Chondrocyte (in vitro differentiated cells): ENCODE results near the gene LENG1. TPM values are rescaled to one million over a fixed set of nuclear protein-coding genes. Genes with fewer than 3 reads are reported as not detected.
"Not testable (repeated sequence)": the region's sequence is repeated elsewhere in the genome, so short reads cannot be mapped to it uniquely, and the experiment has no call there.

Source experiments
- DNase-seq: peaks from one replicate; pipeline ENCODE4 v3.0.0; 2021; ENCODE audit warnings: mixed read lengths, low spot score
- H3K27ac Mint-ChIP-seq: one replicate; pipeline ENCODE4 v1.8.0; 2021; ENCODE audit warnings: mild to moderate bottlenecking, moderate library complexity, mixed read lengths; ENCODE audit not compliant: unreplicated experiment
- H3K27me3 Mint-ChIP-seq: 2 replicates; pipeline ENCODE4 v1.8.0; 2021; ENCODE audit warnings: low read depth, mixed read lengths
- H3K36me3 Mint-ChIP-seq: 2 replicates; pipeline ENCODE4 v1.8.0; 2021; ENCODE audit warnings: low read depth, mixed read lengths
- H3K4me1 Mint-ChIP-seq: 2 replicates; pipeline ENCODE4 v1.8.0; 2021; ENCODE audit warnings: low read depth, mild to moderate bottlenecking, mixed read lengths
- H3K4me3 Mint-ChIP-seq: one replicate; pipeline ENCODE4 v1.8.0; 2021; ENCODE audit warnings: mild to moderate bottlenecking, moderate library complexity, mixed read lengths; ENCODE audit not compliant: unreplicated experiment
- H3K9me3 Mint-ChIP-seq: 2 replicates; pipeline ENCODE4 v1.8.0; 2021; ENCODE audit warnings: low read depth, mixed read lengths
- total RNA-seq: library from RNA; stranded (reverse); gene quantifications from 3 replicates; pipeline ENCODE4 v1.2.1, GENCODE V29; 2021
- TF ChIP-seq, protein P1 (sequence below): fragments of 200-600 bp; sonication (generic); IDR thresholded peaks from 2 replicates; pipeline ENCODE4 v1.5.0; 2021; ENCODE audit warnings: antibody characterized with exemption, mild to moderate bottlenecking, moderate library complexity

LENG1 gene
- total RNA-seq, 1 donor from 2014 or later: 6.0 TPM

DNA sequence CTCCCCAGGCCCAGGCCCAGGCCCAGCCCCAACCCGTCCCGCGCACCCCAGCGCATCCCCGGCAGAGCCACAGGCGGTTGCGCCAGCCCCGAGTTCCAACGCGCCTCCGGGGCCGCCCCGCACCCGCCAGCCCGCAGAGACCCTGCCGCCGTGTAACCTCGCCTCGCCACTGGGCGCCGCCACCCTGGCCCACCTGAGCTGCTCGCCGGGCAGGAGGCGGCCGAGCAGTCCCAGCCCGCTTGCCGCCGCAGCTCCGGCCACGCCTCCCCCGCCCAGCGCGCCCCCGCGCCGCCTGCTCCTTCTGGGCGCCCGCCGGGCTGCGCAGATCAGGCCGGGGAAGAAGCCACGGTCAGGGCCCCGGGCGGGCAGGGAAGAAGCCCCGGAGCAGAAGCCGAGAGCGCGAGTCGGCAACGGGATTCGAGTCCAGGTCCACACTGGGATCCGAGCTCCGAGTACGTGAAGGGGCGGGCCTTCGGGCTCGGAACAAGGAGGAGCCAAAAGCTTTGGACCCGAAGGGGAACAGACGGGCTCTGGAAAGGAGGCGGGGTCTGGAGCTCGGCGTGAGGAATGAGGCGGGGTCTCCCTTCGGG is 29.7 kb upstream of the LENG1 start, which contains the start of gene MBOAT7:
Gene MBOAT7 (minus strand): TSS at position 436 of the 590 bp plus-strand sequence. CDS start 1,072 bp downstream, outside the sequence.
- peak; percentile 90 for DNase-seq
- Mint-ChIP-seq H3K4me3 (peak within 1 kb of the TSS; percentile 86), H3K4me1 (peaks cover 34% of the 10 kb centered on the region), H3K27me3 (no peaks in the 10 kb centered on the region), H3K9me3 (no peaks in the 10 kb centered on the region), H3K27ac (peak within 1 kb of the TSS; percentile 99), H3K36me3 (peaks cover 6% of the 10 kb centered on the region)
- TF ChIP-seq, protein P1, sequence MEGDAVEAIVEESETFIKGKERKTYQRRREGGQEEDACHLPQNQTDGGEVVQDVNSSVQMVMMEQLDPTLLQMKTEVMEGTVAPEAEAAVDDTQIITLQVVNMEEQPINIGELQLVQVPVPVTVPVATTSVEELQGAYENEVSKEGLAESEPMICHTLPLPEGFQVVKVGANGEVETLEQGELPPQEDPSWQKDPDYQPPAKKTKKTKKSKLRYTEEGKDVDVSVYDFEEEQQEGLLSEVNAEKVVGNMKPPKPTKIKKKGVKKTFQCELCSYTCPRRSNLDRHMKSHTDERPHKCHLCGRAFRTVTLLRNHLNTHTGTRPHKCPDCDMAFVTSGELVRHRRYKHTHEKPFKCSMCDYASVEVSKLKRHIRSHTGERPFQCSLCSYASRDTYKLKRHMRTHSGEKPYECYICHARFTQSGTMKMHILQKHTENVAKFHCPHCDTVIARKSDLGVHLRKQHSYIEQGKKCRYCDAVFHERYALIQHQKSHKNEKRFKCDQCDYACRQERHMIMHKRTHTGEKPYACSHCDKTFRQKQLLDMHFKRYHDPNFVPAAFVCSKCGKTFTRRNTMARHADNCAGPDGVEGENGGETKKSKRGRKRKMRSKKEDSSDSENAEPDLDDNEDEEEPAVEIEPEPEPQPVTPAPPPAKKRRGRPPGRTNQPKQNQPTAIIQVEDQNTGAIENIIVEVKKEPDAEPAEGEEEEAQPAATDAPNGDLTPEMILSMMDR: peak; percentile 57

DNA sequence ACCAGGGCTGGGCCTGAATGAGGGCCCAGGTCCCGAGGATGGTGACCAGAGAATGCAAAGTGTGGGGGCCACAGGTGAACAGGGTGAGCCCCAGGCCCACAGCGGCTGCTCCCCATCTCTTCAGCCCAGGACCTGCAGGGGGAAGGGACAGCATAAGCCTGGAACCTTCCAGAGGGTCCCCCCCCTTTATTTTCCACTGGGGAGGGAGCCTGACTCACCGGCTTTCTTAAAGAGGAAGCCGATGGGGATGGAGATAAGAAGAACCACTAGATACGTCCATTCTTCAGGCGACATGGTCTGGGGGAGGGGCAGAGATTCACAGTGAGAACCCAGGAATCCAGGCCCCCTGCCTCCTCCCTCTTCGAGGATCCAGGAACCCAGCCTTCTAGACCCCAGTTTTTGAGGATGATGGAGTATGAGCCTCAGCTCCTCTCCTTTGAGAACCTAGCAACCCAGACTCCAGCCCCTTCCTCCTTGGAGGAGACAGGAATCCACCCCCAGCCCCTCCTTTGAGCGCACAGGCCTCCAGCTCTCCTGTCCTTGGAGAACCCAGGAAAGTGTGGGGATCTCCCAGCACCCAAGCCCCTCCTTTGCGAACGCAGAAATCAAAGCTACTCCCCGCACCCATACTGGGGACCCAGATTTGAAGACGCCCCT is 28.8 kb upstream of the LENG1 start:
- Mint-ChIP-seq H3K27ac (peak overlapping the region; percentile 76), H3K9me3 (no peaks in the 10 kb centered on the region), H3K27me3 (no peaks in the 10 kb centered on the region), H3K4me1 (peaks cover 34% of the 10 kb centered on the region), H3K4me3 (peak overlapping the region; percentile 86), H3K36me3 (peaks cover 5% of the 10 kb centered on the region)
- TF ChIP-seq, protein P1: no peak
- no peak for DNase-seq

DNA sequence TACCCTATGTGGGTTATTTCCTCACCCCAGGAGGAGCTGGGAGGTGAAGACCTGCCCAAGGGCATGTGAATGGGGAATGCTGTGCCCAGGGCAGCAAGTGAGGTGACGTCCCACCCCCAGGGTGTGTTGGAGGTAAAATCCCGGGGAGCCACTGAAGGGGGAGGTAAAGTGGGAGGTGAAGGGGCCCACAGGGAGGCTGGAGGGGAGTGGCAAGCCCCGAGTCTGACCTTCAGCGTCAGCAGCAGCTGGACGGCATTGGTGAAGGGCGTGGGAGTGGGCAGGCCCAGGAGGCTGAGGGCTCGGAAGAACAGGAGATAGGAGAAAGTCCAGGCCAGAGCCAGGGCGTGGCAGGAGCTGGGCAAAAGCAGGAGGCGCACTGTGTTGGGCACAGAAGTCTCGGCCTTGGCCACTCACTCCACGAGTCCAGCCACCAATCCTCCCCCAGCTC is 27.4 kb upstream of the LENG1 start:
- no peak overlapping the region for H3K27ac Mint-ChIP-seq
- DNase-seq: peak; percentile 90
- no peaks in the 10 kb centered on the region for H3K9me3 Mint-ChIP-seq
- H3K4me1 Mint-ChIP-seq: peaks cover 23% of the 10 kb centered on the region
- H3K27me3 Mint-ChIP-seq: no peaks in the 10 kb centered on the region
- TF ChIP-seq, protein P1: no peak
- peaks cover 4% of the 10 kb centered on the region for H3K36me3 Mint-ChIP-seq
- no peak overlapping the region for H3K4me3 Mint-ChIP-seq

DNA sequence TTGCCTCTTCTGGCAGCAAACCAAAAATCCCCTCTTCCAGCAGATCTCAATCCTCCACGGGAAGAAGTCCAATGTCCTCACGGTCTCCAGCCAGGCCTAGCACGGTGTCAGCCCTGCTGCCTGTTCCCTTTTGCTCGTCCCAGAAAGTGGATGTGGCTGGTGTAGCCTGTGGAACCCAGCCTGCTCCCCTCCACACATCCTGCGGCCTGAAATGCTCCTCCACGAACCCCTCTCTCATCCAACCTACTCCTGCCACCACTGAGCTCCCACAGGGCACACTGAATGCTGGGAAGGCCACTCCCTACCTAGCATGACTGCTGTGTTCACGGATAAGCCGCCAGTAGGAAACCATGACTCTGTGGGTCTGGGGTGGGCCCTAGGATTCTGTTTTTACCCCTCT is 26.8 kb upstream of the LENG1 start:
- H3K27ac Mint-ChIP-seq: no peak overlapping the region
- peaks cover 4% of the 10 kb centered on the region for H3K36me3 Mint-ChIP-seq
- no peak for DNase-seq
- H3K27me3 Mint-ChIP-seq: no peaks in the 10 kb centered on the region
- H3K4me3 Mint-ChIP-seq: no peak overlapping the region
- no peaks in the 10 kb centered on the region for H3K9me3 Mint-ChIP-seq
- H3K4me1 Mint-ChIP-seq: peaks cover 17% of the 10 kb centered on the region
- TF ChIP-seq, protein P1: no peak

DNA sequence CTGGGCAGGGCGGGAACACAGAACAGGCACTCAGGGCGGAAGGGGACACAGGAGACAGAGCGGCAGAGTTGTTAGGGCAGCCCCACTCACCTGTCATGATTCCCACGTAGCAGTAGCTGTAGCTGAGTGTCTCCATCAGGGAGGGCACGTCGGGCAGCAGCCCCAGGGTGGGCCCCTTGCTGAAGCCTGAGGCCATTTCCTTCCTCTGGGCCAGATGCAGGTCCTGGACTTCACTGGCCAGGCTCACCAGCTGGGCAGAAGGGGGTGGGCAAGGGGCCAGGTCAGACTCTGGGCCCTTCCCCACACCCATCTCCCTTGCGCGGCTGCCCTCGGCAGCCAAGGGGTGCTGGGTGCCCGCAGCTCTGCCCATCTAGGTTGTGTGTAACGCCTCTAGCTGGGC is 23.9 kb upstream of the LENG1 start:
- Mint-ChIP-seq H3K36me3 (peaks cover 4% of the 10 kb centered on the region), H3K4me3 (no peak overlapping the region), H3K27me3 (no peaks in the 10 kb centered on the region), H3K9me3 (no peaks in the 10 kb centered on the region), H3K27ac (no peak overlapping the region), H3K4me1 (peaks cover 13% of the 10 kb centered on the region)
- DNase-seq: no peak
- TF ChIP-seq, protein P1: no peak

DNA sequence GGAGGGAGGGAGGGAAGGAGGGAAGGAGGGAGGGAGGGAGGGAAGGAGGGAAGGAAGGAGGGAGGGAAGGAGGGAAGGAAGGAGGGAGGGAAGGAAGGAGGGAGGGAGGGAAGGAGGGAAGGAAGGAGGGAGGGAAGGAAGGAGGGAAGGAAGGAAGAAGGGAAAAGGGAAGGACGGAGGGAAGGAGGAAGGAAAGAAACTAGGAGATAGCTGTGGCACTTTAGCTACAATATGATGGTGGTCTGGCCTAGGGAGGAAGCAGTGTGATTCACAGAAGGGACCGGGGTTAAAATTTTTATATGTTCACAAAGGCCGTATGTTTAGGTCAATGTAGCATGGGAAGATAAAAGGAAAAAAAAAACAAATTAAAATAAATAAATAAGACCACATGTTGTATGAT is 22.4 kb upstream of the LENG1 start:
- not testable (repeated sequence) for H3K9me3 Mint-ChIP-seq, H3K36me3 Mint-ChIP-seq, H3K27me3 Mint-ChIP-seq, H3K27ac Mint-ChIP-seq, H3K4me3 Mint-ChIP-seq, DNase-seq, H3K4me1 Mint-ChIP-seq
